Measurements from ENCODE around the gene CNIH4. TPM values are rescaled to one million over a fixed set of nuclear protein-coding genes. Genes with fewer than 3 reads are reported as not detected.

The CNIH4 gene
- total RNA-seq, 1 experiment from 2014 or later = 53.8 TPM

DNA sequence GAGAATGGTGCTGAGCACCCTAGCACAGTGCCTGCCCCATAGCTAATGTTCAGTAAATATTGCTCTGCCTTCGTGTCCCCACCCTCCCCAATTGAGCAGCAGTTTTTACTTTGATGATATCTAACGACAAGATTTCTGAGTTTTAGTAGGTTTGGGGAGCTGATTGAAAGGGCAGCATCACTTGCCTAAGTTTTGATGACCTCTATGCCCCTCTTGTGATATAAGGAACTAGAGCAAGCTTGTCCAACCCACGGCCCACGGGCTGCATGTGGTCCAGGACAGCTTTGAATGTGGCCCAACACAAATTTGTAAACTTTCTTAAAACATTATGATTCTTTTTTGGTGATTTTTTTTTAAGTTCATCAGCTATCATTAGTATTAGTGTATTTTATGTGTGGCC, 1.6 kb downstream of the CNIH4 start:
- intact Hi-C loops (cut with micrococcal nuclease; ENCODE audit: unreplicated experiment) (no loop called here), in situ Hi-C loops (cut with HindIII; ENCODE audit: low pct_unique_long_range_greater_than_20kb, low sequenced_read_pairs) (no loop called here)
- no peaks in the 10 kb centered on the region for H3K9me3 ChIP-seq (ENCODE audit: control insufficient read depth, insufficient read depth, low read depth, low read length)
- peak overlapping the region; percentile 78 to 79 for H3K4me3 ChIP-seq (ENCODE audit: low read depth in 2 of 2, low read length in 2 of 2)
- TF ChIP-seq SIN3A (IDR thresholded peaks at IDR 0.05; ENCODE audit: borderline replicate concordance, insufficient read depth, low read depth, low read length) = no peak
- TF ChIP-seq, protein P1, sequence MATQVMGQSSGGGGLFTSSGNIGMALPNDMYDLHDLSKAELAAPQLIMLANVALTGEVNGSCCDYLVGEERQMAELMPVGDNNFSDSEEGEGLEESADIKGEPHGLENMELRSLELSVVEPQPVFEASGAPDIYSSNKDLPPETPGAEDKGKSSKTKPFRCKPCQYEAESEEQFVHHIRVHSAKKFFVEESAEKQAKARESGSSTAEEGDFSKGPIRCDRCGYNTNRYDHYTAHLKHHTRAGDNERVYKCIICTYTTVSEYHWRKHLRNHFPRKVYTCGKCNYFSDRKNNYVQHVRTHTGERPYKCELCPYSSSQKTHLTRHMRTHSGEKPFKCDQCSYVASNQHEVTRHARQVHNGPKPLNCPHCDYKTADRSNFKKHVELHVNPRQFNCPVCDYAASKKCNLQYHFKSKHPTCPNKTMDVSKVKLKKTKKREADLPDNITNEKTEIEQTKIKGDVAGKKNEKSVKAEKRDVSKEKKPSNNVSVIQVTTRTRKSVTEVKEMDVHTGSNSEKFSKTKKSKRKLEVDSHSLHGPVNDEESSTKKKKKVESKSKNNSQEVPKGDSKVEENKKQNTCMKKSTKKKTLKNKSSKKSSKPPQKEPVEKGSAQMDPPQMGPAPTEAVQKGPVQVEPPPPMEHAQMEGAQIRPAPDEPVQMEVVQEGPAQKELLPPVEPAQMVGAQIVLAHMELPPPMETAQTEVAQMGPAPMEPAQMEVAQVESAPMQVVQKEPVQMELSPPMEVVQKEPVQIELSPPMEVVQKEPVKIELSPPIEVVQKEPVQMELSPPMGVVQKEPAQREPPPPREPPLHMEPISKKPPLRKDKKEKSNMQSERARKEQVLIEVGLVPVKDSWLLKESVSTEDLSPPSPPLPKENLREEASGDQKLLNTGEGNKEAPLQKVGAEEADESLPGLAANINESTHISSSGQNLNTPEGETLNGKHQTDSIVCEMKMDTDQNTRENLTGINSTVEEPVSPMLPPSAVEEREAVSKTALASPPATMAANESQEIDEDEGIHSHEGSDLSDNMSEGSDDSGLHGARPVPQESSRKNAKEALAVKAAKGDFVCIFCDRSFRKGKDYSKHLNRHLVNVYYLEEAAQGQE (IDR thresholded peaks at IDR 0.05; ENCODE audit: insufficient read depth in 1 of 2, low read depth in 2 of 2, low read length in 1 of 2) = no peak
- H3K27ac ChIP-seq (ENCODE audit: low read length) = peak overlapping the region; percentile 77
- ATAC-seq (no peak), DNase-seq (ENCODE audit: low read depth, low spot score) (no peak)
- POLR2A ChIA-PET = no interaction called here
- peaks cover 17% of the 10 kb centered on the region for H3K4me1 ChIP-seq (ENCODE audit: control insufficient read depth, insufficient read depth, low read length)
- no peaks in the 10 kb centered on the region for H3K27me3 ChIP-seq (ENCODE audit: control insufficient read depth, insufficient read depth, low read length)
- CTCF ChIA-PET = no interaction called here
- no peaks in the 10 kb centered on the region for H3K36me3 ChIP-seq (ENCODE audit: control insufficient read depth, insufficient read depth, low read length)
- no TSS peak for BruUV-seq (replicated peaks)

DNA sequence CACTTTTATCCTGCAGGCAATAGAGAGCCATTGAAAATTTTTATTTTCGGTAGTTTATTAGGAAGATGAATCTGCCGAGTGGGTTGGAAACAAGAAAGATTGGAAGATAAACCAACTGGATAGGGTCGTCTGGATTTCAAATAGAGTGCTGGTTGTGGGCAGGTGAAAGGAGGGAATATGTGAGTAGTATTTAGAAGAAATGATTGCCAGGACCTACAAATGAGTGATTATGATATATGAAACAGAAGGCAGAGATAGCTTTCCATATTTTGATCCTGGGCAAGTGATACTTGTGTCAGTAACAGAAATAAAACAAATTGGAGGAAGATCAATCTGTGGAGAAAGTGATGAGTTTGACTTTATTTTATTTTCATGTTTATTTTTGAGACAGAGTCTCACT, 2.5 kb downstream of the CNIH4 start:
- ATAC-seq = no peak
- DNase-seq (ENCODE audit: low read depth, low spot score) = no peak
- 0 out of 2 replicates have a peak overlapping the region, but pooled peaks have one; percentile 14 for H3K27ac ChIP-seq (ENCODE audit: low read length)
- TF ChIP-seq TCF7L2 (IDR thresholded peaks at IDR 0.05; ENCODE audit: low read depth, low read length) = no peak
- no peak for TF ChIP-seq SIN3A (IDR thresholded peaks at IDR 0.05; ENCODE audit: borderline replicate concordance, insufficient read depth, low read depth, low read length)
- TF ChIP-seq, protein P2, sequence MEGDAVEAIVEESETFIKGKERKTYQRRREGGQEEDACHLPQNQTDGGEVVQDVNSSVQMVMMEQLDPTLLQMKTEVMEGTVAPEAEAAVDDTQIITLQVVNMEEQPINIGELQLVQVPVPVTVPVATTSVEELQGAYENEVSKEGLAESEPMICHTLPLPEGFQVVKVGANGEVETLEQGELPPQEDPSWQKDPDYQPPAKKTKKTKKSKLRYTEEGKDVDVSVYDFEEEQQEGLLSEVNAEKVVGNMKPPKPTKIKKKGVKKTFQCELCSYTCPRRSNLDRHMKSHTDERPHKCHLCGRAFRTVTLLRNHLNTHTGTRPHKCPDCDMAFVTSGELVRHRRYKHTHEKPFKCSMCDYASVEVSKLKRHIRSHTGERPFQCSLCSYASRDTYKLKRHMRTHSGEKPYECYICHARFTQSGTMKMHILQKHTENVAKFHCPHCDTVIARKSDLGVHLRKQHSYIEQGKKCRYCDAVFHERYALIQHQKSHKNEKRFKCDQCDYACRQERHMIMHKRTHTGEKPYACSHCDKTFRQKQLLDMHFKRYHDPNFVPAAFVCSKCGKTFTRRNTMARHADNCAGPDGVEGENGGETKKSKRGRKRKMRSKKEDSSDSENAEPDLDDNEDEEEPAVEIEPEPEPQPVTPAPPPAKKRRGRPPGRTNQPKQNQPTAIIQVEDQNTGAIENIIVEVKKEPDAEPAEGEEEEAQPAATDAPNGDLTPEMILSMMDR (IDR thresholded peaks at IDR 0.05) = no peak
- TF ChIP-seq, protein P1 (IDR thresholded peaks at IDR 0.05; ENCODE audit: insufficient read depth in 1 of 2, low read depth in 2 of 2, low read length in 1 of 2) = no peak
- no peak for TF ChIP-seq POLR2AphosphoS5 (IDR thresholded peaks at IDR 0.05; ENCODE audit: low read depth, low read length)
- no peaks in the 10 kb centered on the region for H3K9me3 ChIP-seq (ENCODE audit: control insufficient read depth, insufficient read depth, low read depth, low read length)
- H3K36me3 ChIP-seq (ENCODE audit: control insufficient read depth, insufficient read depth, low read length) = no peaks in the 10 kb centered on the region
- POLR2A ChIA-PET = no interaction called here
- CTCF ChIA-PET = no interaction called here
- H3K4me1 ChIP-seq (ENCODE audit: control insufficient read depth, insufficient read depth, low read length) = peaks cover 17% of the 10 kb centered on the region
- intact Hi-C loops (cut with micrococcal nuclease; ENCODE audit: unreplicated experiment) (no loop called here), in situ Hi-C loops (cut with HindIII; ENCODE audit: low pct_unique_long_range_greater_than_20kb, low sequenced_read_pairs) (no loop called here)
- no TSS peak for BruUV-seq (replicated peaks)
- no peak overlapping the region; a peak in 1 of 4 replicates for H3K4me3 ChIP-seq (ENCODE audit: low read depth in 2 of 2, low read length in 2 of 2)
- H3K27me3 ChIP-seq (ENCODE audit: control insufficient read depth, insufficient read depth, low read length) = no peaks in the 10 kb centered on the region
